Measurements from ENCODE around the gene HDGFL3. TPM values are rescaled to one million over a fixed set of nuclear protein-coding genes. Genes with fewer than 3 reads are reported as not detected.
A peak's percentile ranks its signal among the peaks of the same experiment; 100 is the strongest.

HDGFL3 gene
- total RNA-seq, 1 donor, result 52.0 TPM

DNA sequence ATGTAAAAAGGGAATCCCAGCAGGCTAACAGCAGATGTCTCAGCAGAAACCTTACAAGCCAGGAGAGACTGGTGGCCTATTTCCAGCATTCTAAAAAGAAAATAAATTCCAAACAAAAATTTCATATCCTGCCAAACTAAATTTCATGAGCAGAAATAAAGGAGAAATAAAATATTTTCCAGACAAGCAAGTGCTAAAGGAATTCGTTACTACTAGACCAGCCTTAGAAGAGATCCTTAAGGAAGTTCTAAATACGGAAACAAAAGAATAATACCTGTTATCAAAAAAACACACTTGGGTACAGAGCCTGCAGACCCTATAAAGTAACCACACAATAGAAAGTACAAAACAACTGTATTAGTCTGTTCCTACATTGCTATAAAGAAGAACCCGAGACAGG, 41.4 kb downstream of the HDGFL3 start:
- no peak for DNase-seq (ENCODE audit: low read depth)
- TF ChIP-seq, protein P1, sequence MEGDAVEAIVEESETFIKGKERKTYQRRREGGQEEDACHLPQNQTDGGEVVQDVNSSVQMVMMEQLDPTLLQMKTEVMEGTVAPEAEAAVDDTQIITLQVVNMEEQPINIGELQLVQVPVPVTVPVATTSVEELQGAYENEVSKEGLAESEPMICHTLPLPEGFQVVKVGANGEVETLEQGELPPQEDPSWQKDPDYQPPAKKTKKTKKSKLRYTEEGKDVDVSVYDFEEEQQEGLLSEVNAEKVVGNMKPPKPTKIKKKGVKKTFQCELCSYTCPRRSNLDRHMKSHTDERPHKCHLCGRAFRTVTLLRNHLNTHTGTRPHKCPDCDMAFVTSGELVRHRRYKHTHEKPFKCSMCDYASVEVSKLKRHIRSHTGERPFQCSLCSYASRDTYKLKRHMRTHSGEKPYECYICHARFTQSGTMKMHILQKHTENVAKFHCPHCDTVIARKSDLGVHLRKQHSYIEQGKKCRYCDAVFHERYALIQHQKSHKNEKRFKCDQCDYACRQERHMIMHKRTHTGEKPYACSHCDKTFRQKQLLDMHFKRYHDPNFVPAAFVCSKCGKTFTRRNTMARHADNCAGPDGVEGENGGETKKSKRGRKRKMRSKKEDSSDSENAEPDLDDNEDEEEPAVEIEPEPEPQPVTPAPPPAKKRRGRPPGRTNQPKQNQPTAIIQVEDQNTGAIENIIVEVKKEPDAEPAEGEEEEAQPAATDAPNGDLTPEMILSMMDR (IDR thresholded peaks at IDR 0.05; ENCODE audit: insufficient read depth, low read length), result no peak
- no peak overlapping the region for H3K4me3 ChIP-seq (ENCODE audit: low read depth, low read length)

- TF ChIP-seq, protein P1 (IDR thresholded peaks at IDR 0.05; ENCODE audit: insufficient read depth, low read length), result no peak
- DNase-seq (ENCODE audit: low read depth), result no peak
- H3K4me3 ChIP-seq (ENCODE audit: low read depth, low read length), result no peak overlapping the region
These were observed 42.7 kb downstream of the HDGFL3 start for GRCh38 chr15:83164771-83165404.

GRCh38 chr15:83164111-83164770, 43.4 kb downstream of the HDGFL3 start:
- TF ChIP-seq, protein P1 (IDR thresholded peaks at IDR 0.05; ENCODE audit: insufficient read depth, low read length), result no peak
- DNase-seq (ENCODE audit: low read depth), result peak; percentile 31
- H3K4me3 ChIP-seq (ENCODE audit: low read depth, low read length), result no peak overlapping the region

DNA sequence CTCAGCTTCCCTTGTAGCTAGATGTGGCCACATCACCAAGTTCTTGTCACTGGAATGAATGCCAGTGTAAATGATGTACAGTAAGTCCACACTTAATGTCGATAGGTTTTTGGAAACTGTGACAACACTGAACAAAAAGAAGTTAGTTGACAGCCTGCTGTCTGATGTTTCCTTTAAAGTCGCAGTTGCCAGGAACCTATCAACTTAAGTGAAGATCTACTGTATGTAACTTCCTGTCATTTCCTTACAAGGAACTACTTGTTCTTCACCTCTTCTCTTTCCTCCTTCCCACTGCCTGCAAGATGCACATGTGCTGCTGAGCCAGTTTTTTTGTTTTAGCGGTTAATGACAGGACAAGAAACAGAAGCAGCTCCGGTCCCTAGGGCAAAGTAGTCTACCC, 44.6 kb downstream of the HDGFL3 start:
- H3K4me3 ChIP-seq (ENCODE audit: low read depth, low read length), result no peak overlapping the region
- DNase-seq (ENCODE audit: low read depth), result no peak
- TF ChIP-seq, protein P1 (IDR thresholded peaks at IDR 0.05; ENCODE audit: insufficient read depth, low read length), result no peak

DNA sequence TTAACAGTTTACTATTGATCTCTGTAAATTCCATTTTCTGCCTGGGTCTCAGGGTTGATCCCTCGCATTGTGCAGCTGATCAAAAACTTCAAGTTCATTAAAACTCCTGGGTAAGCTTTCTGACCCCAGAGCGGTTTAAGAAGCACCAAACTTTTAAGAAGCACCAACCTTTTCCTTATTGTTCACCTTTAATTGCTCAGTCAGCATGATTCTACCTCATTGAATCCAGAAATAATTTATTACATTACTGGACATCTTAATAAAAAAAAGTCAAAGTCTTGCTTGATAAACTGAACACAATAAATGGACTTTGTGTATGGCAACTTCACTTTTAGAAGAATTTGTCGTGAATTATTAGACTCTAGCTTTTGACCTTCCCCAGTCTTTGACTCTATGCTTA, 46.9 kb downstream of the HDGFL3 start:
- TF ChIP-seq, protein P1 (IDR thresholded peaks at IDR 0.05; ENCODE audit: insufficient read depth, low read length), result no peak
- no peak for DNase-seq (ENCODE audit: low read depth)
- no peak overlapping the region for H3K4me3 ChIP-seq (ENCODE audit: low read depth, low read length)

- TF ChIP-seq, protein P1 (IDR thresholded peaks at IDR 0.05; ENCODE audit: insufficient read depth, low read length), result no peak
- no peak overlapping the region for H3K4me3 ChIP-seq (ENCODE audit: low read depth, low read length)
- DNase-seq (ENCODE audit: low read depth), result no peak
These were observed 49.2 kb downstream of the HDGFL3 start for GRCh38 chr15:83158393-83158792.
